ENCODE data around the gene F2RL3. TPM values are rescaled to one million over a fixed set of nuclear protein-coding genes. Genes with fewer than 3 reads are reported as not detected.
"Not testable (repeated sequence)": the region's sequence is repeated elsewhere in the genome, so short reads cannot be mapped to it uniquely, and the experiment has no call there.

F2RL3 gene
- total RNA-seq, 1 experiment from 2014 or later = not detected

GRCh38 chr19:16874250-16874977, 14.4 kb upstream of the F2RL3 start:
- DNase-seq (ENCODE audit: extremely low read depth, low read depth) = no peak

- DNase-seq (ENCODE audit: extremely low read depth, low read depth) = not testable (repeated sequence)
These were observed 13.9 kb upstream of the F2RL3 start for GRCh38 chr19:16874978-16875299.

- DNase-seq (ENCODE audit: extremely low read depth, low read depth) = no peak
These were observed 12.9 kb upstream of the F2RL3 start for GRCh38 chr19:16875584-16876555.

GRCh38 chr19:16876904-16877361, 11.9 kb upstream of the F2RL3 start:
- DNase-seq (ENCODE audit: extremely low read depth, low read depth) = no peak

- no peak for DNase-seq (ENCODE audit: extremely low read depth, low read depth)
These were observed 11.2 kb upstream of the F2RL3 start for GRCh38 chr19:16877581-16877980.

GRCh38 chr19:16878181-16878965, 10.4 kb upstream of the F2RL3 start:
- no peak for DNase-seq (ENCODE audit: extremely low read depth, low read depth)

GRCh38 chr19:16880884-16881554, 7.8 kb upstream of the F2RL3 start:
- DNase-seq (ENCODE audit: extremely low read depth, low read depth) = no peak

GRCh38 chr19:16882146-16882545, 6.7 kb upstream of the F2RL3 start:
- DNase-seq (ENCODE audit: extremely low read depth, low read depth) = no peak

- no peak for DNase-seq (ENCODE audit: extremely low read depth, low read depth)
These were observed 5.3 kb upstream of the F2RL3 start for GRCh38 chr19:16883522-16883921.

GRCh38 chr19:16885166-16885565, 3.6 kb upstream of the F2RL3 start:
- DNase-seq (ENCODE audit: extremely low read depth, low read depth) = no peak

GRCh38 chr19:16886305-16886880, 2.4 kb upstream of the F2RL3 start:
- peak; percentile 48 for DNase-seq (ENCODE audit: extremely low read depth, low read depth)

- no peak for DNase-seq (ENCODE audit: extremely low read depth, low read depth)
These were observed 1.2 kb upstream of the F2RL3 start for GRCh38 chr19:16887353-16888265.

GRCh38 chr19:16889366-16889882, 625 bp downstream of the F2RL3 start:
- no peak for DNase-seq (ENCODE audit: extremely low read depth, low read depth)

- DNase-seq (ENCODE audit: extremely low read depth, low read depth) = no peak
These were observed 1.2 kb downstream of the F2RL3 start for GRCh38 chr19:16889883-16890460.

- DNase-seq (ENCODE audit: extremely low read depth, low read depth) = no peak
These were observed 1.8 kb downstream of the F2RL3 start for GRCh38 chr19:16890461-16891184.

- DNase-seq (ENCODE audit: extremely low read depth, low read depth) = no peak
These were observed 3.0 kb downstream of the F2RL3 start for GRCh38 chr19:16891696-16892382.

- DNase-seq (ENCODE audit: extremely low read depth, low read depth) = no peak
These were observed 3.6 kb downstream of the F2RL3 start for GRCh38 chr19:16892436-16892835.
